GM12878 (cell line): ENCODE data around the gene TRA2B.

Source experiments
- CHD1 ChIP-seq: IDR thresholded peaks from 2 replicates; pipeline ENCODE4 v1.6.1; 2012; ENCODE audit warnings: low read depth, low read length, improper control_type of control experiment
- CTCF ChIP-seq, 3 experiments: IDR thresholded peaks in 2 of 3; conservative IDR thresholded peaks in 1 of 3; 2 replicates each; pipeline ENCODE4 v1.5.1; 2011; ENCODE audit warnings: low read depth in 3 of 3, low read length in 3 of 3, mild to moderate bottlenecking in 3 of 3, control low read depth in 2 of 3, moderate library complexity in 2 of 3, inconsistent platforms in 1 of 3, mixed read lengths in 1 of 3; ENCODE audit not compliant: control insufficient read depth in 2 of 3, insufficient read depth in 1 of 3; ENCODE audit errors: extremely low read depth in 1 of 3
- FOXM1 ChIP-seq: IDR thresholded peaks from 2 replicates; pipeline ENCODE4 v1.6.1; 2012; ENCODE audit warnings: low read depth, mild to moderate bottlenecking, inconsistent platforms, low read length, moderate library complexity
- HDAC6 ChIP-seq: fragments of 200-600 bp; sonication (generic); IDR thresholded peaks from one replicate; pipeline ENCODE4 v1.8.0; 2017; ENCODE audit warnings: antibody characterized with exemption; ENCODE audit not compliant: unreplicated experiment
- HDGF ChIP-seq: fragments of 450-650 bp; IDR thresholded peaks from 2 replicates; pipeline ENCODE4 v1.6.1; 2016; ENCODE audit warnings: antibody characterized with exemption
- NFXL1 ChIP-seq: fragments of 450-650 bp; IDR thresholded peaks from 2 replicates; pipeline ENCODE4 v1.6.1; 2017; ENCODE audit warnings: antibody characterized with exemption, mild to moderate bottlenecking, borderline replicate concordance
- NR2C2 ChIP-seq: IDR thresholded peaks from 2 replicates; pipeline ENCODE4 v1.6.1; 2011; ENCODE audit warnings: borderline replicate concordance, low read depth; ENCODE audit not compliant: control insufficient read depth, insufficient read length
- PBX3 ChIP-seq: IDR thresholded peaks from 2 replicates; pipeline ENCODE4 v1.6.1; 2011; ENCODE audit warnings: mild to moderate bottlenecking, low read depth, low read length, moderate library complexity; ENCODE audit not compliant: insufficient replicate concordance
- POLR2AphosphoS5 ChIP-seq: IDR thresholded peaks from 2 replicates; pipeline ENCODE4 v1.6.1; 2011; ENCODE audit warnings: mild to moderate bottlenecking, low read length, inconsistent platforms
- YBX1 ChIP-seq: fragments of 450-650 bp; IDR thresholded peaks from 2 replicates; pipeline ENCODE4 v1.6.1; 2016; ENCODE audit warnings: antibody characterized with exemption
- ZNF622 ChIP-seq: fragments of 450-650 bp; IDR thresholded peaks from 2 replicates; pipeline ENCODE4 v1.6.1; 2017; ENCODE audit warnings: mild to moderate bottlenecking, inconsistent platforms

- TF ChIP-seq FOXM1 (no peak), CHD1 (no peak), HDAC6 (no peak), PBX3 (no peak), CTCF (IDR thresholded peaks at IDR 0.05 in 2 of 3, conservative IDR thresholded peaks at IDR 0.05 in 1 of 3; ENCODE audit: control insufficient read depth in 2 of 3, extremely low read depth in 1 of 3, insufficient read depth in 1 of 3, low read depth in 3 of 3, low read length in 3 of 3) (no peak), NR2C2 (no peak), NFXL1 (no peak), YBX1 (no peak), HDGF (no peak), ZNF622 (no peak), POLR2AphosphoS5 (no peak)
Measured at GRCh38 chr3:185966655-185967054, 28.8 kb upstream of the TRA2B start.
